GM12878 (cell line): ENCODE data around the gene C2. TPM values are rescaled to one million over a fixed set of nuclear protein-coding genes. Genes with fewer than 3 reads are reported as not detected.

Experiments used
- ATAC-seq: fragments of 200-7000 bp; cut with Tn5 transposase; 3 replicates; pipeline ENCODE4 v1.9.1; 2020; ENCODE audit warnings: mild to moderate bottlenecking, moderate library complexity
- BruUV-seq: library from RNA; stranded (reverse); fragments of 400-500 nt; replicated peaks from 2 replicates; lab custom pipeline; 2021; lab: Mats Ljungman, UMichigan
- CTCF ChIA-PET: fragments of 300-600 bp; sonication (Branson Sonifier 250); formaldehyde crosslinking; extraction: SDS; loops from one replicate; lab custom pipeline; 2021; ENCODE audit warnings: inconsistent platforms; lab: Yijun Ruan, JAX
- POLR2A ChIA-PET: fragments of 350-600 bp; formaldehyde crosslinking; extraction: SDS; loops from one replicate; lab custom pipeline; 2021; ENCODE audit warnings: inconsistent platforms; lab: Charles Lee
- RAD21 ChIA-PET: fragments of 300-600 bp; sonication (Branson Sonifier 250); formaldehyde crosslinking; loops from one replicate; lab custom pipeline; 2023; ENCODE audit warnings: antibody characterized with exemption; ENCODE audit not compliant: unreplicated experiment; lab: Charles Lee
- SMC1A ChIA-PET: fragments of 300-600 bp; sonication (Branson Sonifier 250); formaldehyde crosslinking; loops from one replicate; lab custom pipeline; 2023; ENCODE audit not compliant: unreplicated experiment, uncharacterized antibody; lab: Charles Lee
- DNase-seq: peaks from one replicate; pipeline ENCODE4 v3.0.0-alpha.2; 2011; ENCODE audit warnings: low read depth, low spot score
- FAIRE-seq: peaks from 3 replicates; lab custom pipeline; 2011; peaks lifted over from hg19 to GRCh38; lab: Jason Lieb, UNC
- H2AFZ ChIP-seq: 2 replicates; pipeline ENCODE4 v1.6.0; 2011; ENCODE audit warnings: low read depth, low read length, control low read depth; ENCODE audit not compliant: control insufficient read depth
- H3K27ac ChIP-seq: 2 replicates; pipeline ENCODE4 v1.5.1; 2011; ENCODE audit warnings: control low read depth; ENCODE audit not compliant: control insufficient read depth, insufficient read depth
- H3K27me3 ChIP-seq, 2 experiments: replicated peaks in 1 of 2; 2 replicates each; pipeline versions ENCODE4 v1.6.0 to v1.6.1; 2011; ENCODE audit warnings: low read length in 1 of 2; ENCODE audit not compliant: control insufficient read depth in 2 of 2, insufficient read depth in 2 of 2
- H3K36me3 ChIP-seq, 2 experiments: 2 replicates each; pipeline ENCODE4 v1.5.1; 2011; ENCODE audit warnings: low read length in 1 of 2; ENCODE audit not compliant: control insufficient read depth in 2 of 2, insufficient read depth in 2 of 2
- H3K4me1 ChIP-seq: 2 replicates; pipeline ENCODE4 v1.6.1; 2011; ENCODE audit warnings: mild to moderate bottlenecking, low read length, moderate library complexity, mixed read lengths; ENCODE audit not compliant: control insufficient read depth, insufficient read depth
- H3K4me2 ChIP-seq: 2 replicates; pipeline ENCODE4 v1.6.0; 2011; ENCODE audit warnings: control low read depth; ENCODE audit not compliant: control insufficient read depth, insufficient read depth
- H3K4me3 ChIP-seq: fragments of 200-600 bp; sonication (generic); 2 replicates; pipeline ENCODE4 v1.5.1; 2016
- H3K79me2 ChIP-seq: 2 replicates; pipeline ENCODE4 v1.6.0; 2011; ENCODE audit warnings: low read length; ENCODE audit not compliant: control insufficient read depth, insufficient read depth
- H3K9ac ChIP-seq: 2 replicates; pipeline ENCODE4 v1.8.0; 2011; ENCODE audit warnings: low read length, control low read depth, mixed read lengths; ENCODE audit not compliant: control insufficient read depth, insufficient read depth
- H3K9me3 ChIP-seq: replicated peaks from 3 replicates; pipeline ENCODE4 v1.5.1; 2011; ENCODE audit warnings: mild to moderate bottlenecking, low read length; ENCODE audit not compliant: control insufficient read depth, insufficient read depth
- H4K20me1 ChIP-seq: 2 replicates; pipeline ENCODE4 v1.6.0; 2011; ENCODE audit not compliant: control insufficient read depth, insufficient read depth
- BACH1 ChIP-seq: fragments of 450-650 bp; IDR thresholded peaks from 2 replicates; pipeline ENCODE4 v1.6.1; 2017; ENCODE audit warnings: mild to moderate bottlenecking, borderline replicate concordance
- BMI1 ChIP-seq: fragments of 450-650 bp; IDR thresholded peaks from 2 replicates; pipeline ENCODE4 v1.6.1; 2016; ENCODE audit warnings: mild to moderate bottlenecking, moderate library complexity, borderline replicate concordance
- FOXM1 ChIP-seq: IDR thresholded peaks from 2 replicates; pipeline ENCODE4 v1.6.1; 2012; ENCODE audit warnings: low read depth, mild to moderate bottlenecking, inconsistent platforms, low read length, moderate library complexity
- IKZF2 ChIP-seq, 2 experiments: fragments of 450-650 bp; IDR thresholded peaks; 2 replicates each; pipeline ENCODE4 v1.6.1; 2017; ENCODE audit warnings: mild to moderate bottlenecking in 2 of 2, moderate library complexity in 2 of 2
- IRF3 ChIP-seq: fragments of 450-650 bp; IDR thresholded peaks from 2 replicates; pipeline ENCODE4 v1.6.1; 2014; ENCODE audit warnings: mild to moderate bottlenecking
- KDM1A ChIP-seq: fragments of 200-600 bp; sonication (generic); IDR thresholded peaks from 2 replicates; pipeline ENCODE4 v1.6.1; 2016; ENCODE audit warnings: borderline replicate concordance
- NFYB ChIP-seq: IDR thresholded peaks from 2 replicates; pipeline ENCODE4 v1.6.1; 2011; ENCODE audit warnings: low read depth, mild to moderate bottlenecking, low read length, improper control_type of control experiment, moderate library complexity; ENCODE audit not compliant: insufficient read depth
- NR2C2 ChIP-seq: IDR thresholded peaks from 2 replicates; pipeline ENCODE4 v1.6.1; 2011; ENCODE audit warnings: borderline replicate concordance, low read depth; ENCODE audit not compliant: control insufficient read depth, insufficient read length
- NR2F1 ChIP-seq: fragments of 450-650 bp; conservative IDR thresholded peaks from 2 replicates; pipeline ENCODE4 v1.6.1; 2017; ENCODE audit warnings: mild to moderate bottlenecking
- STAT1 ChIP-seq: fragments of 450-650 bp; conservative IDR thresholded peaks from 2 replicates; pipeline ENCODE4 v1.6.1; 2014; ENCODE audit warnings: antibody characterized with exemption, mild to moderate bottlenecking
- SUPT20H ChIP-seq: IDR thresholded peaks from 2 replicates; pipeline ENCODE4 v1.6.1; 2011; ENCODE audit warnings: low read depth, mild to moderate bottlenecking, low read length, moderate library complexity, borderline replicate concordance; ENCODE audit not compliant: control insufficient read depth
- TAF1 ChIP-seq: IDR thresholded peaks from 2 replicates; pipeline ENCODE4 v1.6.1; 2011; ENCODE audit warnings: mild to moderate bottlenecking, low read depth, low read length, borderline replicate concordance
- ZNF217 ChIP-seq: fragments of 450-650 bp; IDR thresholded peaks from 2 replicates; pipeline ENCODE4 v1.6.1; 2017; ENCODE audit warnings: antibody characterized with exemption, mild to moderate bottlenecking
- ZNF384 ChIP-seq: IDR thresholded peaks from 2 replicates; pipeline ENCODE4 v1.6.1; 2012; ENCODE audit warnings: low read depth, mild to moderate bottlenecking, low read length, improper control_type of control experiment, borderline replicate concordance
- WGBS: methylation state at CpG from one replicate; pipeline ENCODE4 v1.1.6; 2016; ENCODE audit warnings: low lambda C conversion rate; ENCODE audit not compliant: insufficient replicate concordance, insufficient coverage; ENCODE audit errors: missing lambda C conversion rate; 5-methylcytosine and 5-hydroxymethylcytosine counted together
- in situ Hi-C: fragments of 300-500 bp; cut with MboI; formaldehyde crosslinking; loops from 9 replicates; pipeline ENCODE4 v1.14.3; 2018; ENCODE audit warnings: mixed read lengths
- intact Hi-C: fragments of 100-400 bp; cut with micrococcal nuclease; formaldehyde crosslinking; loops from one replicate; pipeline ENCODE4 v1.14.2; 2022; ENCODE audit not compliant: unreplicated experiment
- polyA plus RNA-seq, 11 experiments: library from polyadenylated mRNA; depleted of rRNA in 4 of 11; unstranded in 6 of 11; stranded (reverse) in 5 of 11; fragments of >200 nt; fragmentation: Nextera tagmentation in 4 of 11; fragmentation: Illumina TruSeq in 1 of 11; extraction: Ambion mirVana in 4 of 11; extraction: Trizol in 1 of 11; gene quantifications; 1 replicate in 1 of 11; 2 replicates in 10 of 11; pipeline versions ENCODE4 v1.2.1 to v1.2.3, GENCODE V29; 2011 to 2016; ENCODE audit warnings: inconsistent platforms in 2 of 11, missing spikeins in 2 of 11, low read depth in 1 of 11
- total RNA-seq, 4 experiments: library from RNA; depleted of rRNA in 3 of 4; stranded (reverse); fragments of >200 nt in 3 of 4; fragmentation: Illumina TruSeq in 1 of 4; extraction: Trizol in 1 of 4; gene quantifications; 2 replicates each; pipeline versions ENCODE4 v1.2.1 to v1.2.3, GENCODE V29; 2013 to 2021
- TF ChIP-seq, protein P1 (sequence below): IDR thresholded peaks from 2 replicates; pipeline ENCODE4 v1.6.1; 2012; ENCODE audit warnings: improper control_type of control experiment, low read depth, low read length; ENCODE audit not compliant: insufficient replicate concordance
- TF ChIP-seq, protein P2 (sequence below): fragments of 450-650 bp; IDR thresholded peaks from 2 replicates; pipeline ENCODE4 v1.6.1; 2016; ENCODE audit warnings: mild to moderate bottlenecking

The C2 gene
- total and polyA plus RNA-seq, 10 of the 15 experiments (the other 5 are each of a cell fraction or from before 2014, with no cell fraction given): 0.06 to 0.97 (median 0.21) TPM; not detected in 5

DNA sequence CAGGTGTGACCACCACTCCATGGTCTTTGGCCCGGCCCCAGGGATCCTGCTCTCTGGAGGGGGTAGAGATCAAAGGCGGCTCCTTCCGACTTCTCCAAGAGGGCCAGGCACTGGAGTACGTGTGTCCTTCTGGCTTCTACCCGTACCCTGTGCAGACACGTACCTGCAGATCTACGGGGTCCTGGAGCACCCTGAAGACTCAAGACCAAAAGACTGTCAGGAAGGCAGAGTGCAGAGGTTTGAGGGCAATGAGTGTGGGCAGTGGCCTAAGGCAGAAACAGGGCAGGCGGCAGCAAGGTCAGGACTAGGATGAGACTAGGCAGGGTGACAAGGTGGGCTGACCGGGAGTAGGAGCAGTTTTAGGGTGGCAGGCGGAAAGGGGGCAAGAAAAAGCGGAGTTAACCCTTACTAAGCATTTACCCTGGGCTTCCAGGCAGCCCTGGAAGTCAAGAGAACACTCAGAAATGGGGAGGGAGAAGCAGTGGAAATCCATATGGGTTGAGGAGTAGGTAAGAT lies 18.9 kb downstream of the C2 start (continued):
- TF ChIP-seq IKZF2 (IDR thresholded peaks at IDR 0.05): no peak
- no peak for TF ChIP-seq STAT1
- TF ChIP-seq ZNF384: no peak
- TF ChIP-seq SUPT20H: no peak
- TF ChIP-seq FOXM1: no peak

DNA sequence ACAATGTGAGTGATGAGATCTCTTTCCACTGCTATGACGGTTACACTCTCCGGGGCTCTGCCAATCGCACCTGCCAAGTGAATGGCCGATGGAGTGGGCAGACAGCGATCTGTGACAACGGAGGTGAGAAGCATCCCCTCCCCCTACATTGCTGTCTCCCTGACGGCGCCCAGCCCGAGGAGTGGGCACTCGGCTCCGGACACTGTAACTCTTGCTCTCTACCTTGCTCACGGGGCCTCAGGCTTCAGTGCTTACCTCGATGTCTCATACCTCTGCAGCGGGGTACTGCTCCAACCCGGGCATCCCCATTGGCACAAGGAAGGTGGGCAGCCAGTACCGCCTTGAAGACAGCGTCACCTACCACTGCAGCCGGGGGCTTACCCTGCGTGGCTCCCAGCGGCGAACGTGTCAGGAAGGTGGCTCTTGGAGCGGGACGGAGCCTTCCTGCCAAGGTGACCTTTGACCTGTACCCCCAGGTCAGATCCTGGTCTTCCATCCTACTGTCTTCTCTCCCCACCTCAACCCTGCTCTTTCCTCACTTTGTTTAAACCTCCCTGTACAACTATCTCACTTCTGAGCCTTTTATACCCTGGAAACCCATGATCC lies 19.7 kb downstream of the C2 start:
- H3K36me3 ChIP-seq: peaks cover 0 to 4% of the 10 kb centered on the region in 2 experiments; a peak in 2 of 4 replicates
- intact Hi-C loops: no loop called here
- CTCF ChIA-PET: no interaction called here
- TF ChIP-seq ZNF217 (no peak), NR2C2 (no peak), BACH1 (no peak), TAF1 (no peak), NFYB (no peak), KDM1A (no peak), IRF3 (no peak), BMI1 (no peak), NR2F1 (no peak)
- TF ChIP-seq, protein P1, sequence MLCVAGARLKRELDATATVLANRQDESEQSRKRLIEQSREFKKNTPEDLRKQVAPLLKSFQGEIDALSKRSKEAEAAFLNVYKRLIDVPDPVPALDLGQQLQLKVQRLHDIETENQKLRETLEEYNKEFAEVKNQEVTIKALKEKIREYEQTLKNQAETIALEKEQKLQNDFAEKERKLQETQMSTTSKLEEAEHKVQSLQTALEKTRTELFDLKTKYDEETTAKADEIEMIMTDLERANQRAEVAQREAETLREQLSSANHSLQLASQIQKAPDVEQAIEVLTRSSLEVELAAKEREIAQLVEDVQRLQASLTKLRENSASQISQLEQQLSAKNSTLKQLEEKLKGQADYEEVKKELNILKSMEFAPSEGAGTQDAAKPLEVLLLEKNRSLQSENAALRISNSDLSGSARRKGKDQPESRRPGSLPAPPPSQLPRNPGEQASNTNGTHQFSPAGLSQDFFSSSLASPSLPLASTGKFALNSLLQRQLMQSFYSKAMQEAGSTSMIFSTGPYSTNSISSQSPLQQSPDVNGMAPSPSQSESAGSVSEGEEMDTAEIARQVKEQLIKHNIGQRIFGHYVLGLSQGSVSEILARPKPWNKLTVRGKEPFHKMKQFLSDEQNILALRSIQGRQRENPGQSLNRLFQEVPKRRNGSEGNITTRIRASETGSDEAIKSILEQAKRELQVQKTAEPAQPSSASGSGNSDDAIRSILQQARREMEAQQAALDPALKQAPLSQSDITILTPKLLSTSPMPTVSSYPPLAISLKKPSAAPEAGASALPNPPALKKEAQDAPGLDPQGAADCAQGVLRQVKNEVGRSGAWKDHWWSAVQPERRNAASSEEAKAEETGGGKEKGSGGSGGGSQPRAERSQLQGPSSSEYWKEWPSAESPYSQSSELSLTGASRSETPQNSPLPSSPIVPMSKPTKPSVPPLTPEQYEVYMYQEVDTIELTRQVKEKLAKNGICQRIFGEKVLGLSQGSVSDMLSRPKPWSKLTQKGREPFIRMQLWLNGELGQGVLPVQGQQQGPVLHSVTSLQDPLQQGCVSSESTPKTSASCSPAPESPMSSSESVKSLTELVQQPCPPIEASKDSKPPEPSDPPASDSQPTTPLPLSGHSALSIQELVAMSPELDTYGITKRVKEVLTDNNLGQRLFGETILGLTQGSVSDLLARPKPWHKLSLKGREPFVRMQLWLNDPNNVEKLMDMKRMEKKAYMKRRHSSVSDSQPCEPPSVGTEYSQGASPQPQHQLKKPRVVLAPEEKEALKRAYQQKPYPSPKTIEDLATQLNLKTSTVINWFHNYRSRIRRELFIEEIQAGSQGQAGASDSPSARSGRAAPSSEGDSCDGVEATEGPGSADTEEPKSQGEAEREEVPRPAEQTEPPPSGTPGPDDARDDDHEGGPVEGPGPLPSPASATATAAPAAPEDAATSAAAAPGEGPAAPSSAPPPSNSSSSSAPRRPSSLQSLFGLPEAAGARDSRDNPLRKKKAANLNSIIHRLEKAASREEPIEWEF: no peak
- TF ChIP-seq, protein P2, sequence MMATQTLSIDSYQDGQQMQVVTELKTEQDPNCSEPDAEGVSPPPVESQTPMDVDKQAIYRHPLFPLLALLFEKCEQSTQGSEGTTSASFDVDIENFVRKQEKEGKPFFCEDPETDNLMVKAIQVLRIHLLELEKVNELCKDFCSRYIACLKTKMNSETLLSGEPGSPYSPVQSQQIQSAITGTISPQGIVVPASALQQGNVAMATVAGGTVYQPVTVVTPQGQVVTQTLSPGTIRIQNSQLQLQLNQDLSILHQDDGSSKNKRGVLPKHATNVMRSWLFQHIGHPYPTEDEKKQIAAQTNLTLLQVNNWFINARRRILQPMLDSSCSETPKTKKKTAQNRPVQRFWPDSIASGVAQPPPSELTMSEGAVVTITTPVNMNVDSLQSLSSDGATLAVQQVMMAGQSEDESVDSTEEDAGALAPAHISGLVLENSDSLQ: no peak

More for the DNA sequence above, 19.7 kb downstream of the C2 start:
- DNase-seq (no peak), ATAC-seq (no peak), FAIRE-seq (no peak)
- Histone ChIP-seq H3K4me2 (no peak overlapping the region), H3K27me3 (peaks cover 0 to 3% of the 10 kb centered on the region in 2 experiments; a peak in 3 of 4 replicates), H3K4me3 (no peak overlapping the region), H3K79me2 (no peaks in the 10 kb centered on the region), H2AFZ (no peak overlapping the region), H4K20me1 (no peaks in the 10 kb centered on the region), H3K4me1 (peaks cover 3% of the 10 kb centered on the region; the same call in 1 of the 2 replicates), H3K9ac (no peak overlapping the region), H3K27ac (no peak overlapping the region), H3K9me3 (no peaks in the 10 kb centered on the region)
- no TSS peak for BruUV-seq
- WGBS: 77% methylated on average over 24 of the region's 24 CpGs
- ChIA-PET RAD21 (no interaction called here), POLR2A (no interaction called here), SMC1A (no interaction called here)
- in situ Hi-C loops: no loop called here
